IgD-negative memory B cell (primary cell): ENCODE data around the gene COA7. TPM values are rescaled to one million over a fixed set of nuclear protein-coding genes. Genes with fewer than 3 reads are reported as not detected.

Experiments used
- H3K27ac Mint-ChIP-seq, 3 donors: one replicate each; pipeline ENCODE4 v1.8.0; 2020 to 2022; ENCODE audit warnings: mild to moderate bottlenecking in 3 of 3, mixed read lengths in 3 of 3, moderate library complexity in 1 of 3
- H3K27me3 Mint-ChIP-seq: one replicate; pipeline ENCODE4 v1.8.0; 2021; ENCODE audit warnings: mixed read lengths
- H3K36me3 Mint-ChIP-seq: one replicate; pipeline ENCODE4 v1.8.0; 2020; ENCODE audit warnings: mild to moderate bottlenecking, mixed read lengths
- H3K4me1 Mint-ChIP-seq, 3 donors: one replicate each; pipeline ENCODE4 v1.8.0; 2020 to 2022; ENCODE audit warnings: mixed read lengths in 3 of 3, mild to moderate bottlenecking in 1 of 3
- H3K4me3 Mint-ChIP-seq, 4 donors: one replicate each; pipeline ENCODE4 v1.8.0; 2020 to 2022; ENCODE audit warnings: mild to moderate bottlenecking in 4 of 4, mixed read lengths in 4 of 4, moderate library complexity in 3 of 4
- H3K9me3 Mint-ChIP-seq, 3 donors: one replicate each; pipeline ENCODE4 v1.8.0; 2020 to 2021; ENCODE audit warnings: mixed read lengths in 3 of 3, mild to moderate bottlenecking in 1 of 3
- polyA plus RNA-seq: library from polyadenylated mRNA; unstranded; fragments of 300-500 nt; fragmentation: Illumina TruSeq; gene quantifications from one replicate; pipeline ENCODE4 v1.2.3, GENCODE V29; 2021

The COA7 gene
- polyA plus RNA-seq, 1 donor from 2014 or later, result 7.2 TPM

GRCh38 chr1:52645261-52645660 is 52.9 kb downstream of the COA7 start:
- peaks cover 6% of the 10 kb centered on the region for H3K36me3 Mint-ChIP-seq

DNA sequence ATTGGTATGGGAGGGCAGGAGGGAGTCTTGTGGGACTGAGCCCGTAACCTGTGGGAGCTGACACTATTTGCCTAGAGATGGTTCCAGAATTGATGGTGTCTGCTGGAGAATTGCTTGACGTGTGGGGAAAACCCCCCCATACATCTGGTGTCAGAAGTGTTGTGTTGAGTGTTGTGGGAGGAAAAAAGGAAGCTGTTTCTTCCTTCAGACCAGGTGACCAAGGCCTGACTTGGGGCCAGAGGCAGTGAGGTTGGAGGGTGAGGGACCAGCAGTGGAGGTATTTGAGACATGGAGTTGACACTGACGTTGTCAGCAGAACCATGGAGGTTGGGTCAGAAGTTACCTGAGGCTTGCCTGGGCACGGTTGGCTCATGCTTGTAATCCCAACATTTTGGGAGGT is 56.8 kb downstream of the COA7 start:
- H3K9me3 Mint-ChIP-seq, result peaks cover 0 to 3% (median 2%) of the 10 kb centered on the region in 3 donors
- peaks cover 3% of the 10 kb centered on the region for H3K27me3 Mint-ChIP-seq
- peak overlapping the region; percentile 76 to 92 (median 88) for H3K27ac Mint-ChIP-seq
- peak overlapping the region; percentile 35 to 76 (median 54) for H3K4me3 Mint-ChIP-seq
- peaks cover 6% of the 10 kb centered on the region for H3K36me3 Mint-ChIP-seq
- peaks cover 26 to 59% (median 49%) of the 10 kb centered on the region in 3 donors for H3K4me1 Mint-ChIP-seq

More at GRCh38 chr1:52645261-52645660, 52.9 kb downstream of the COA7 start:
- Mint-ChIP-seq H3K9me3 (peaks cover 0 to 3% (median 2%) of the 10 kb centered on the region in 3 donors), H3K4me1 (peaks cover 21 to 32% (median 28%) of the 10 kb centered on the region in 3 donors), H3K4me3 (peak overlapping the region in 1 of 4 donors; percentile 8), H3K27ac (peak overlapping the region in 1 of 3 donors; percentile 72), H3K27me3 (peaks cover 3% of the 10 kb centered on the region)

- Mint-ChIP-seq H3K27me3 (peaks cover 3% of the 10 kb centered on the region), H3K4me3 (peak overlapping the region in 3 of 4 donors; percentile 3 to 72 (median 35)), H3K36me3 (peaks cover 6% of the 10 kb centered on the region), H3K4me1 (peaks cover 27 to 61% (median 52%) of the 10 kb centered on the region in 3 donors), H3K9me3 (peaks cover 0 to 3% (median 2%) of the 10 kb centered on the region in 3 donors), H3K27ac (peak overlapping the region; percentile 76 to 88 (median 86))
Measured at GRCh38 chr1:52640697-52641096, 57.5 kb downstream of the COA7 start.

DNA sequence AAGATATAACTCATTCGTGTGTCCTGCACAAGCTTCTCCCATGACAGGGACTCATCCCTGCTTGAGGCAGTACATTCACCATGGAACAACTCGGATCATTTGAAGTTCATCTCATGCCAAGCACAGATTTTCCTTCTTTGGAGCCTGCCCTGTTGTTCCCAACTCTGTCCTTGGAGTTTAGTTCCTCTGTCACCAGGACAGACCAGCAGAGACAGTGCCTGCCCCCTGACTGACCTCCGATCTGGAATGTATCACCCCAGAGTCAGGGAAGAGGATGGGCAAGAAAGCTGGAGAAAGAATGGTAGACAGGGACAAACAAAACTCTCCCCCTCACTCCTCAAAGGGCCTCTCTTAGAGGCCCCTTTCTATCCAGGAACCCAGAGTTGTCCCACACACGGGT is 60.2 kb downstream of the COA7 start:
- peak overlapping the region; percentile 88 to 99 (median 94) for H3K27ac Mint-ChIP-seq
- peak overlapping the region; percentile 75 to 94 (median 83) for H3K4me3 Mint-ChIP-seq
- peaks cover 0 to 3% (median 2%) of the 10 kb centered on the region in 3 donors for H3K9me3 Mint-ChIP-seq
- H3K27me3 Mint-ChIP-seq, result peaks cover 3% of the 10 kb centered on the region
- H3K36me3 Mint-ChIP-seq, result peaks cover 6% of the 10 kb centered on the region
- peaks cover 42 to 74% (median 65%) of the 10 kb centered on the region in 3 donors for H3K4me1 Mint-ChIP-seq

- Mint-ChIP-seq H3K4me1 (peaks cover 42 to 69% (median 63%) of the 10 kb centered on the region in 3 donors), H3K4me3 (peak overlapping the region; percentile 75 to 94 (median 83)), H3K9me3 (peaks cover 0 to 3% (median 0%) of the 10 kb centered on the region in 3 donors), H3K27ac (peak overlapping the region; percentile 88 to 99 (median 94)), H3K27me3 (peaks cover 3% of the 10 kb centered on the region), H3K36me3 (peaks cover 6% of the 10 kb centered on the region)
Measured at GRCh38 chr1:52636721-52637695, 61.1 kb downstream of the COA7 start.

DNA sequence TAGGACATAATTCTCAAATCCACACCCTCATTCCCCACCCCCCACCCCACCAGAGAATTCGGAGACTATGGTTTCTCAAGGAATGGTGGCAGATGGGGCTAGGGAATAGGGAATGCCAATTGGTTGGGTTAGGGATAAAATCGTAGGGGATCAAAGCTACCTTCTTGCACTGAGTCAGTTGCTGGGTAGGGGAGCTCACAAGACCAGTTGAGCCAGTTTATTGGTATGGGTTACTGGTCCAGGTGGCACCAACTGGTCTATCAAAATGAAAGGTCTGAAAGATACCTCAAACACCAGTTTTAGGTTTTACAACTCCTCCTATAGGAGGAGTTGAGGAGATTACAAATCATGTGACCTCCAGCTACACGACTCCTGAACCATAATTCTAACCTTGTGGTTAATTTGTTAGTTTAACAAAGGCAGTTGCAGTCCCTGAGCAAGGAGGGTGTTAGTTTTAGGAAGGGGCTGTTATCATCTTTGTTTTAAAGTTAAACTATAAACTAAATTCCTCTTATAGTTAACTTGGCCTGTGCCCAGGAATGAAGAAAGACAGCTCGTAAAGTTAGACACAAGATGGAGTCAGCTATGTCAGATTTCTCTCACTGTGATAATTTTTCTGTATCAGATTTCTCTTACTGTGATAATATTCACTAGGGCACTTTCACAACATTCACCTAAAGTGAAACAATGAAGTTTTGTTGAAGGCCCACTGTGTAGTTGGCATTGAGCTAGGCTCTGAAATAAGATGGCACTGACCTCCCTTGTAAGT is 62.6 kb downstream of the COA7 start:
- Mint-ChIP-seq H3K4me3 (peak overlapping the region; percentile 45 to 96 (median 92)), H3K9me3 (no peaks in the 10 kb centered on the region), H3K27ac (peak overlapping the region; percentile 95 to 98 (median 97)), H3K4me1 (peaks cover 42 to 68% (median 59%) of the 10 kb centered on the region in 3 donors), H3K27me3 (no peaks in the 10 kb centered on the region), H3K36me3 (peaks cover under 1% of the 10 kb centered on the region)

Other genes with a start within 250 kb of the COA7 start
- gene TUT4, start 145.3 kb downstream of the COA7 start, polyA plus RNA-seq, result 46.3 TPM
- 28.3 TPM for gene GPX7, start 96.0 kb downstream of the COA7 start, polyA plus RNA-seq
- gene SHISAL2A, start 65.2 kb downstream of the COA7 start, polyA plus RNA-seq, result 17.6 TPM
- gene ZYG11B, start 28.1 kb upstream of the COA7 start, polyA plus RNA-seq, result 11.8 TPM
- gene ZYG11A, start 144.4 kb upstream of the COA7 start, polyA plus RNA-seq, result 0.33 TPM
- gene ECHDC2, start 223.4 kb upstream of the COA7 start, polyA plus RNA-seq, result 26.8 TPM
- 143 TPM for gene SCP2, start 228.9 kb upstream of the COA7 start, polyA plus RNA-seq